Measurements from ENCODE around the gene NRL. TPM values are rescaled to one million over a fixed set of nuclear protein-coding genes. Genes with fewer than 3 reads are reported as not detected.

NRL gene
- total and polyA plus RNA-seq, 10 of the 15 experiments (the other 5 are each of a cell fraction or from before 2014, with no cell fraction given) = 0.11 to 4.4 (median 2.2) TPM

- Histone ChIP-seq H3K36me3 (ENCODE audit: control insufficient read depth in 2 of 2, insufficient read depth in 2 of 2, low read length in 1 of 2) (no peaks in the 10 kb centered on the region), H3K79me2 (ENCODE audit: control insufficient read depth, insufficient read depth, low read length) (no peaks in the 10 kb centered on the region), H3K27me3 (replicated peaks in 1 of 2; ENCODE audit: control insufficient read depth in 2 of 2, insufficient read depth in 2 of 2, low read length in 1 of 2) (peaks cover 0 to 2% of the 10 kb centered on the region in 2 experiments; a peak in 3 of 4 replicates), H3K27ac (ENCODE audit: control insufficient read depth, insufficient read depth) (no peak overlapping the region), H3K4me1 (ENCODE audit: control insufficient read depth, insufficient read depth, low read length) (no peaks in the 10 kb centered on the region), H2AFZ (ENCODE audit: control insufficient read depth, low read depth, low read length) (no peak overlapping the region), H3K9ac (ENCODE audit: control insufficient read depth, insufficient read depth, low read length) (no peak overlapping the region), H3K4me2 (ENCODE audit: control insufficient read depth, insufficient read depth) (no peak overlapping the region), H3K4me3 (no peak overlapping the region), H3K9me3 (replicated peaks; ENCODE audit: control insufficient read depth, insufficient read depth, low read length) (no peaks in the 10 kb centered on the region), H4K20me1 (ENCODE audit: control insufficient read depth, insufficient read depth) (no peaks in the 10 kb centered on the region)
- WGBS (ENCODE audit: insufficient coverage, insufficient replicate concordance, low lambda C conversion rate, missing lambda C conversion rate) = 74% methylated on average over 9 of the region's 15 CpGs
- TF ChIP-seq BMI1 (IDR thresholded peaks at IDR 0.05; ENCODE audit: borderline replicate concordance) (no peak), NR2C2 (IDR thresholded peaks at IDR 0.05; ENCODE audit: borderline replicate concordance, control insufficient read depth, insufficient read length, low read depth) (no peak), CUX1 (IDR thresholded peaks at IDR 0.05; ENCODE audit: insufficient replicate concordance, low read depth, low read length) (no peak), CBX3 (IDR thresholded peaks at IDR 0.05; ENCODE audit: borderline replicate concordance, low read depth) (no peak), BACH1 (IDR thresholded peaks at IDR 0.05; ENCODE audit: borderline replicate concordance) (no peak), SPI1 (IDR thresholded peaks at IDR 0.05; ENCODE audit: borderline replicate concordance, insufficient read depth, low read depth, low read length) (no peak), POU2F2 (IDR thresholded peaks at IDR 0.05; ENCODE audit: borderline replicate concordance, low read depth, low read length) (no peak), FOXK2 (IDR thresholded peaks at IDR 0.05) (no peak), MAX (IDR thresholded peaks at IDR 0.05; ENCODE audit: low read depth, low read length) (no peak)
- no TSS peak for BruUV-seq (replicated peaks)
- FAIRE-seq (no peak), ATAC-seq (no peak), DNase-seq (ENCODE audit: low read depth, low spot score) (no peak)
- in situ Hi-C loops (cut with MboI) = no loop called here
- RAD21 ChIA-PET (ENCODE audit: unreplicated experiment) = no interaction called here
- intact Hi-C loops (cut with micrococcal nuclease; ENCODE audit: unreplicated experiment) = no loop called here
- SMC1A ChIA-PET (ENCODE audit: uncharacterized antibody, unreplicated experiment) = interaction anchor here (1.6 kb wide), 1 partner anchor 44 kb away, joined by 5 read pairs; no protein-coding TSS in a partner anchor
- CTCF ChIA-PET = interaction anchor here (1.1 to 1.5 kb wide), 2 partner anchors 16 to 27 kb away, joined by 3 read pairs; no protein-coding TSS in a partner anchor
- POLR2A ChIA-PET = no interaction called here
Measured at GRCh38 chr14:24064856-24065255, 49.9 kb downstream of the NRL start.

Data from GM12878 (cell line).